Activated naive CD4-positive, alpha-beta T cell (primary cell): Measurements from ENCODE around the gene MED13L.

ENCODE experiments used
- DNase-seq, 4 experiments: peaks; one replicate each; lab custom pipeline; 2025; lab: John Stamatoyannopoulos, UW

The MED13L gene

DNA sequence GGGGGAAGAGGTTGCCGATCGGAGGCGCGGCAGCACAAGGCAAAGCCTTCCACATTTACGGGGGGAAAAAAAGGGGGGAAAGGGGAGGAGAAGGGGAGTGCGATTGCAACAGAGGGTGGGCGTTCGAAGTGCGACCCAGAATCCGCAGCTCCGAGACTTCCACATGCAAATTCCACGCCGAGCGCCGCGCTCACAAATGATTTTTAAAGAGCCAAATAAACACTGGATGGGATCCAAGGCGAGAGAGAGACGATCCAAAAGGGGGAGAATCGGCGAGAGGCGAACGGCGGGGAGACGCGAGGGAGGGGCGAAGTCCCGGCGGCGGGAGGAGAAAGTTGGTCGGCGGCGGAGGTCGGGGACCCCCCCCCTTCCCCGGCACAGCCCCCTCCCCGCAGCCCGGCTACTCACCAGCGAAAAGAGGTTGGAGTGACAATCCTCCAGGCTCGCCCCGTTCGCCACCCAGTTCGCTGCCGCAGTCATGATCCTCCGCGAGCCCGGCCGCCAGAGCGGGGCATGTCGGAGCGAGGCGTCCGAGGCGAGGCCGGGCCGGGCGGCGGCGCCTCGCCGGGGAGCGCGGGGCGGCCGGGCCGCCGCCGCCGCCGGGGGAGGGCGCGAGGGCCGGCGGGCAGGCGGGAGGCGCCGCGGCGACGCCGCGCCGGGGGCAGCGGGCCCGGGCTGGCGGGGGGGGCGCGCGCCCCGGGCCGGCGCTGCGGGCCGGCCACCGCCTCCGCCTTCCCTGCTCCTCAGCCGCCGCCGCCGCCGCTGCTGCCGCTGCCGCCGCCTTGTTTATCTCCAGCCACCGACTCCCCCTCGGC, 634 bp downstream of the MED13L start:
- DNase-seq = peak; percentile 17 to 71 (median 29)

- DNase-seq = no peak
Observed at GRCh38 chr12:116274551-116275375, 2.7 kb downstream of the MED13L start.

DNA sequence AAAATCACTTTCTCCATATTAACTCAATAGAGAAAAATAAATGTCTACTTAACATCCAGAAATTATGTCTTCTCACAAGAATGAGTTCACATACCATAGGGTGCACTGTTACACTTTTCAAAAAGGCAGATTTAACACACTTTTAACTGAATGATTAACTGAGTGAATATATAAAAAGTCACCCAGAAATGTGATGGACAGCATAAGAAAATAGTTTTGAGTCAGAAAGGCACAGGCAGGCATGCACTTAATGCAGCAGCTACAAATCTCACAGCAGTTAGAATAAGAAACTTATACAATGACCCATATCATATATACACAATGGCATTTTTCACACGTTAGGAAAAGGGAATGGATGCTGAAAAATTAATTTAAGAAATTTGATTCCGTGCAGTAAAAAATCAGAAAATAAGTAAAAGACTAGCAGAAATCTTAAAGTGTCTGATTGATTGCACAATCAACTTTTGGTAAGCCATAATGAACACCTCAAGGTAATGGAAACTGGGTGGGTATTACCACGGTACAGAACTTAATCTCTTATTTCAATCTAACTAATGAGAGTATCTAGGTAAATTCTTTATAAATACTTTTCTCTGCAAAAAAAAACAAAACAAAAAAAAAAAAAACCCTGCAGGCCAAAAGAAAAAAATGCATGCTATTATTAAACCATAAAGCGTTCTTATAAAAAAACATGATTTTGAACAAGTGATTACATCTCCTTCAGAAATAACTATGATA, 3.5 kb downstream of the MED13L start:
- DNase-seq = no peak

DNA sequence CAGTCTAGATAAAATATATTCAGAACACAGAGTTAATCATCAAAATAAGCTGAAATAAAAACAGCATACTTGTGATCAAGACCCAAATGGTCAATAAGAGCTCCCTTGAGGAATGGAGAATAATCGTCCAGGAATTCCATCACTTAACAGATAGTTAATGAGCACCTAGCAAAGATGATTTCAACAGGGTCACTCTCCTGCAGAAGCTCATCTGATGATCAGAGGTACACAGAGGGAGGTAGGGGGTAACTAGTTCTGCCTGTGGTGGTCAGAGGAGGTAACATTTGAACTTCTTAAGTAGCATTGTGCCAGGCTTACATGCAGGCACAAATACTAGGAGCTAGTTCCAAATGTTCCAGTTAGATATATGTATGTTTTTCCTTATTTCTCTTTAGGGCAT, 9.5 kb downstream of the MED13L start:
- DNase-seq = no peak

DNA sequence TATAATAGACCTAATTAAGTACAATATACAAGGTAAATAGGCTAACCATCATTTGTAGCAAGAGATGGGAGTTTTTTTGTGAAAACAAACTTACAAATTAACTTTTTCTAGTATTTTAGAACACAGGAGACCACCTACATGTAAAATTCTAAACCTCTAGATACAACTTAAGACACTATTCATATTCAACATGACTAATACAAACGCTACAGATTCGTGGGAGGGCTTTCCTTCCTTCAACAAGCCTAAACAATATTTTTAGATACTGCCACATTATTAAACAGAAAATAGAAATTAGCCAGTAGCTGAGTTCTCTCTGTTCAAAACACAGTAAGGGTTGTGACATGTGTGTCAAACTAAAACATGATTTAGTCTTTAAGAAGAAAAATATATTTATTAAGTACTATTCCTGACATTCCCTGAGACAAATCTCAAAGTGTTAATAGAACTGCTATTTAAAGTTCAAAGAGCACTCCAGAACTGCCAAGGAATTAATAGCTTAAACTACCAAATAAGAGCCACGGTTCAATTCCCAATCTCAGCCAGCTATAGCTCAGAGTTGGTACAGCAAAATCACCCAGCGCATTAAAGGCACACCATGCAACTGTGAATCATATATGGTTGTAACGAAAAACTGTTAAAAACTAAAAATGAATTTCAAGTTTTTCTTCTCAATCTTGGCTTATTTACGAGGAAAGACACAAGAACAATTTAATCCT, 10.7 kb downstream of the MED13L start:
- no peak for DNase-seq

- DNase-seq = no peak
Observed at GRCh38 chr12:116266168-116266601, 11.3 kb downstream of the MED13L start.

- DNase-seq = no peak
Observed at GRCh38 chr12:116265351-116266147, 11.9 kb downstream of the MED13L start.

DNA sequence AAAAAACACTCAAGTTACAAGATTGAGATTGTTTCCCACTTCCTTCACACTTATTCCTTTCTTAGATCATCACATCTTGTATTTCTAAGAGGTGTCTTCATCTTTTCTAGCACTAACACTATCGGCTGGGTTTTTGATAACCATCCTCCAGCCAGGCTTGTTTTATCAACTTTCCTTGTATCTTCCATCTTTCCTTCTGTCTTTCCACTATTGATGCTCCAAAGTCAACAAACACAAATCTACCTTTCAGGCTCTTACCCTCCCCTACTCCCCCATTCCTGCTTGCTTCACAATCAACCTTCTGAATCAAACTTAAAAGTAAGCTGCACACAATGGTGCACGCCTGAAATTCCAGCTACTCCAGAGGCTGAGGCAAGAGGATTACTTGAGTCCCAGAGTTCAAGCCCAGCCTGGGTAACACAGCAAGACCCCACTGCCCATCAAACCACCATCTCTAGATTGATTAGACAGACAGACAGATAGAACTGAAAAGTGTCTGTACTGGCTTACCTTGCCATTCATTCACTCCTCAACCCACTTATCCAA, 12.9 kb downstream of the MED13L start:
- DNase-seq = no peak

DNA sequence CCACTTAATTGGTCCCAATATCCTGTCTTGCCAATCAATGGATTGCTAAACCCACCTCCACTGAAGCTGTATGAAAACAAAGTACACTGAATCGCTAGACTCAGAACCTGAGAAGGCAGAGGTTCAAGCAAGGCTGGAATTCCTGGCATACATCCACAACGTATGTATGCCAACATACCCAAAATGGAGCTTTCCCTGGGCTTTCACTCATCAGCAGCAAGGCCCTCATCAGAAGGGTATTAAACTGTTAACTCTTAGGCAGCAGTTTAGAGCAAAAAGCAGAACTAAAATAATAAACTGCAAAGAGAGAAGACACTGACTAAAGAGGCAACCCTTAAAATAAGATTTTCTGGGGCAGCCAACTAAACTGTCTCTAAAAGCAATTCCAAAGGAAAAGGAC, 13.6 kb downstream of the MED13L start:
- no peak for DNase-seq

- no peak for DNase-seq
Observed at GRCh38 chr12:116263431-116263830, 14.1 kb downstream of the MED13L start.

DNA sequence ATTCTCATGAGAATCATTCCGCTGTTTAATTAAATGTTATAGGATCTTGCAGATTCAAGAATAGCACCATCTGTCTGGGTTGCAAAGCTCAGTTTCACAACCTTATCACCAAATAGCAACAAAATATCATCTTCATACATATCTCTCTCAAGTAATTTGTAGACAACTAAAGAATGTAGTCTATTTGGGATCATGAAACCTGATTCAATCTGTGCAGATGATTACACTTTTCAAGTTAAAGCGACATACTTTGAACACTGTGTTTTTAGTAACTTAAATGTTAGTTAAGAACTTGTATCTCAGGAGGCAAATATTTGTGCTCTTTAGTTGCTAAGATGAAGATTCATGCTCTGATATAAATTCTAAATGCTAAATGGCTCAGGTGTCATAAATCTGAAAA, 14.8 kb downstream of the MED13L start:
- no peak for DNase-seq

GRCh38 chr12:116261525-116262100, 15.9 kb downstream of the MED13L start:
- DNase-seq = no peak

GRCh38 chr12:116259800-116260577, 17.5 kb downstream of the MED13L start:
- no peak for DNase-seq

DNA sequence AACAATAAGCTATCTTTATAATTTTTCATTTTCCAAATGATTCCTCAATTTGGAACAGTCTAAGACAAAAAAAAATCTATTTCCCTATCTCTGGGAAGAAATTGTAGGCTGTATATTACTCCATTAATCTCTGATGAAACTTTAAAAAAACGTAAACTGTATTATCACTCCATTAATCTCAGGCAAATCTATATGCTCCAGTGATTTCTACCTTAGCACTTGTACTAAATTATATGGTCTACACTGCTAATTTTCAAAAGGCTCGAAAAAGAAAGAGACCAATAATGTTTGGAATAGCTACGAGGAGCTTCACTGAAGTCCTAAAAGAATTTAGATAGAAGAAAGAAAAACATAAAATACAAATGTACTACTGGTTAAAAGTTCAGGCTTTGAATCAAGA, 19.7 kb downstream of the MED13L start:
- DNase-seq = no peak

DNA sequence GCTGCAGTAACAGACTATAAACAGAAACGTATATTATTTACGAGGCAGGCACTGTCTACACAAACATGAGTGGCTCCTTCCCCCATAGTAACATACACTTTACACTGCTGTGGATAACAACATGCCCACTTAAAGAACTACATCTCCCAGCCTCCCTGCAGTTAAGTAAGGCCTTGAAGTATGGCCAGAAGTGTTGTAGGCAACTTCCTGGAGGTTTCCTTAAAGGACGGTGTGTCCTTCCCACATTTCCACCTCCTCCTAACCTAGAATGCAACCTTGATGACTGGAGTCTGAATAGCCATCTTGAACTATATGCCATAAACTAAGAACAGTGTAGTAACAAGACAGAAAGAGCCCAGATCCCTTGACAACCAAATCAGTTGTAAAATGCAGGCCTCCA, 20.3 kb downstream of the MED13L start:
- DNase-seq = no peak

DNA sequence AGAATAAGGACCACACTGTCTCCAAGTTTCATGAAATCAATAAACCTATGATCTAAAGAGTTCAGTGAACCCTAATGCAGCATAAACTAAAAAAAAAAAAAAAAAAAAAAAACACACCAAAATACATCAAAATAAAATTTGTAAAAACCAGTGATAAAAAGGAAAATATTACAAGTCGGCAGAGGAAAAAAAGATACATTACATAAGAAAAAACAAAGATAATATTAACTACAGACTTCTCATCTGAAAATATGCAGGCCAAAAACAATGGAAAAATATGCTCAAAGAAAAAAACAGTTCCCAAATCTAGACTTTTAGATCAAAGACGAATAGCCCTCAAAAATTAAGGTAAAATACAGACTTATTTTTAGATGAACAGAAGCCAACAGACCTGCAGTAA, 27.6 kb downstream of the MED13L start:
- no peak for DNase-seq

DNA sequence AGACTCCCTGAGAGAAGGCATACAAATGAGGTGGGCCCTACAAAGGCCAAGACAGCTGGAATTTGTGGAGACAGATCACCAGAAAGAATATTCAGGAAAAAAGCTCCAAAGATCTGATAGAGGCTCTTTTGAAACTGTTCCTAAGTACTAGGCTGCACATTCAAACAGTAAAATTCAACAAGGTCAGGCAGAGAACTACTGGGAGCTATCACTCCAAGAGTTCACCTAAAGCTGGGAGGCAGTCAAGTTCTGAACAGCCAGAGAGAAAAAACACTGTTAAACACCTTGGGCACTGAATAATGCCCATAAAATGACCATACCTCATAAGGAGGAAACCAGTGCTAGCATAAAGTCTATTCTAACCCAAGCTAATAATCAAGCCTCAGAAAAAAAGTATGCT, 28.6 kb downstream of the MED13L start:
- DNase-seq = no peak

GRCh38 chr12:116248433-116248832, 29.1 kb downstream of the MED13L start:
- DNase-seq = no peak

DNA sequence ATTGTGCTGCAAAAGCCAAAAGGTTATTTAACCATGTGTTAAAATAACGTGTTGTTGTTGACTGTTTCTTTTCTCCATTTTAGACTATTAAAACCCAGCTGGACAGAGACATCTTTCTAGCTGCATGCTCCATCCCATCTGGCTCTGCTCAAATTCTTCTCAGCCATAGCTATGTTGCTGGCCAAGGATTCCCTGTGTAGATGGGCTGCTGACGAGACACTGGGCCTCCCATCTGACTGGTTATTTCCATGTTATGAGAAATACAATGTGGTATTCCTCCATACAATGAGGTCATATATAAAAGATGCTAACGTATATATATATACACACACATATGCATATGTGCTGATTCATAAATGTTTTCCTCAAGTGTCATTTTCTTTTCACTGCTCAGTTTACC, 30.1 kb downstream of the MED13L start:
- no peak for DNase-seq
